K562 (cell line): ENCODE results near the gene NAA15. TPM values are rescaled to one million over a fixed set of nuclear protein-coding genes. Genes with fewer than 3 reads are reported as not detected.

Source experiments
- ATF6 ChIP-seq: sonication (generic); formaldehyde crosslinking; IDR thresholded peaks from 2 replicates; pipeline ENCODE4 v1.4.0; 2020; ENCODE audit warnings: mild to moderate bottlenecking, missing genetic modification reagents
- ATF7 ChIP-seq: fragments of 450-650 bp; IDR thresholded peaks from 2 replicates; pipeline ENCODE4 v1.7.1; 2014; ENCODE audit warnings: mild to moderate bottlenecking, moderate library complexity
- CCNT2 ChIP-seq: IDR thresholded peaks from 2 replicates; pipeline ENCODE4 v1.6.1; 2011; ENCODE audit warnings: borderline replicate concordance, low read depth, mild to moderate bottlenecking, moderate library complexity, mixed read lengths, low read length; ENCODE audit not compliant: insufficient read length; ENCODE audit errors: extremely low read depth
- DNMT1 ChIP-seq: fragments of 450-650 bp; IDR thresholded peaks from 2 replicates; pipeline ENCODE4 v1.6.1; 2016; ENCODE audit warnings: antibody characterized with exemption, mild to moderate bottlenecking
- ELF4 ChIP-seq: fragments of 450-650 bp; formaldehyde crosslinking; IDR thresholded peaks from 2 replicates; pipeline ENCODE4 v1.4.0; 2022; ENCODE audit warnings: missing genetic modification characterization
- ELK1 ChIP-seq: sonication (generic); formaldehyde crosslinking; IDR thresholded peaks from 2 replicates; pipeline ENCODE4 v1.8.1; 2022; ENCODE audit warnings: missing genetic modification reagents
- ESRRA ChIP-seq: fragments of 450-650 bp; IDR thresholded peaks from 2 replicates; pipeline ENCODE4 v1.6.1; 2014; ENCODE audit warnings: low read depth, mild to moderate bottlenecking, moderate library complexity, borderline replicate concordance
- GTF2A2 ChIP-seq: IDR thresholded peaks from 2 replicates; pipeline ENCODE4 v1.6.1; 2016; ENCODE audit warnings: mild to moderate bottlenecking, missing genetic modification characterization, missing compliant biosample characterization
- JUNB ChIP-seq: fragments of 450-650 bp; formaldehyde crosslinking; conservative IDR thresholded peaks from 2 replicates; pipeline ENCODE4 v1.4.0; 2020; ENCODE audit warnings: mild to moderate bottlenecking
- KHSRP ChIP-seq: fragments of 450-650 bp; IDR thresholded peaks from 2 replicates; pipeline ENCODE4 v1.6.1; 2017
- MXI1 ChIP-seq: IDR thresholded peaks from 2 replicates; pipeline ENCODE4 v1.6.1; 2011; ENCODE audit warnings: low read depth, mild to moderate bottlenecking, improper control_type of control experiment, low read length
- PURB ChIP-seq: sonication (generic); formaldehyde crosslinking; IDR thresholded peaks from 2 replicates; pipeline ENCODE4 v1.9.0; 2021; ENCODE audit warnings: low read depth, mild to moderate bottlenecking, missing genetic modification reagents
- SMARCC2 ChIP-seq: fragments of 450-650 bp; IDR thresholded peaks from 2 replicates; pipeline ENCODE4 v1.6.1; 2017; ENCODE audit warnings: antibody characterized with exemption, moderate library complexity, mild to moderate bottlenecking, low read depth
- SOX6 ChIP-seq: fragments of 450-650 bp; IDR thresholded peaks from 2 replicates; pipeline ENCODE4 v1.6.1; 2014; ENCODE audit warnings: mild to moderate bottlenecking
- TBP ChIP-seq: optimal IDR thresholded peaks from 2 replicates; pipeline ENCODE3; 2011; ENCODE audit warnings: low read depth, low read length, improper control_type of control experiment
- XRCC4 ChIP-seq: IDR thresholded peaks from one replicate; pipeline ENCODE4 v1.6.1; 2011; ENCODE audit not compliant: insufficient read depth, insufficient read length; ENCODE audit errors: extremely low read depth
- ZFX ChIP-seq: sonication (generic); formaldehyde crosslinking; IDR thresholded peaks from 2 replicates; pipeline ENCODE4 v1.8.0; 2022; ENCODE audit warnings: mild to moderate bottlenecking, missing genetic modification reagents, moderate library complexity
- ZNF274 ChIP-seq: IDR thresholded peaks from 2 replicates; pipeline ENCODE4 v1.6.1; 2011; ENCODE audit warnings: low read depth, mild to moderate bottlenecking, low read length, moderate library complexity, borderline replicate concordance
- ZNF395 ChIP-seq: fragments of 200-800 bp; sonication (Bioruptor generic); IDR thresholded peaks from 2 replicates; pipeline ENCODE4 v1.6.1; 2017; ENCODE audit warnings: missing genetic modification characterization, missing compliant biosample characterization
- ZNF41 ChIP-seq: fragments of 250-450 bp; sonication (Bioruptor Pico); conservative IDR thresholded peaks from 2 replicates; pipeline ENCODE4 v1.4.0; 2020; ENCODE audit warnings: mild to moderate bottlenecking
- ZNF449 ChIP-seq: fragments of 250-450 bp; sonication (Bioruptor Pico); IDR thresholded peaks from 2 replicates; pipeline ENCODE4 v1.8.0; 2022; ENCODE audit warnings: moderate library complexity, mild to moderate bottlenecking, inconsistent platforms
- ZNF507 ChIP-seq: conservative IDR thresholded peaks from 2 replicates; pipeline ENCODE4 v1.6.1; 2017; ENCODE audit warnings: missing genetic modification characterization, missing compliant biosample characterization
- ZNF561 ChIP-seq: fragments of 450-650 bp; formaldehyde crosslinking; conservative IDR thresholded peaks from 2 replicates; pipeline ENCODE4 v1.4.0; 2020; ENCODE audit warnings: mild to moderate bottlenecking, moderate library complexity
- ZNF76 ChIP-seq: fragments of 250-450 bp; sonication (Bioruptor Pico); IDR thresholded peaks from 2 replicates; pipeline ENCODE4 v1.4.0; 2020; ENCODE audit warnings: mild to moderate bottlenecking, moderate library complexity, borderline replicate concordance
- polyA plus RNA-seq, 8 experiments: library from polyadenylated mRNA; depleted of rRNA in 4 of 8; stranded (reverse) in 5 of 8; unstranded in 3 of 8; fragments of >200 nt; fragmentation: Nextera tagmentation in 2 of 8; fragmentation: Illumina TruSeq in 1 of 8; extraction: Ambion mirVana in 2 of 8; extraction: Trizol in 1 of 8; gene quantifications; 2 replicates each; pipeline versions ENCODE4 v1.2.1 to v1.2.3, GENCODE V29; 2011 to 2014; ENCODE audit warnings: inconsistent platforms in 1 of 8, missing spikeins in 1 of 8
- total RNA-seq, 7 experiments: library from RNA; depleted of rRNA in 6 of 7; stranded (reverse); fragments of >200 nt in 6 of 7; fragmentation: Illumina TruSeq in 2 of 7; extraction: Trizol in 2 of 7; gene quantifications; 2 replicates each; pipeline versions ENCODE4 v1.2.1 to v1.2.3, GENCODE V29; 2011 to 2021; ENCODE audit warnings: low replicate concordance in 1 of 7

NAA15 gene
- total and polyA plus RNA-seq, 9 of the 15 experiments (the other 6 are each of a cell fraction or from before 2014, with no cell fraction given): 37.8 to 117 (median 63.2) TPM

GRCh38 chr4:139295206-139295941 is 5.9 kb upstream of the NAA15 start (continued):
- peak; percentile 90 for TF ChIP-seq ESRRA
- no peak; the same call in 1 of the 2 replicates for TF ChIP-seq SMARCC2
- no peak for TF ChIP-seq ZNF561 (CRISPR knock-in tag)
- peak; percentile 100 for TF ChIP-seq ZFX (CRISPR knock-in tag)
- TF ChIP-seq ELF4 (CRISPR knock-in tag): no peak
- no peak for TF ChIP-seq ELK1 (CRISPR knock-in tag)
- TF ChIP-seq ATF7: peak; percentile 62; the same call in 1 of the 2 replicates
- no peak for TF ChIP-seq PURB
- no peak for TF ChIP-seq ZNF395 (CRISPR knock-in tag)
- 0 out of 2 replicates have a peak, but pooled peaks have one; percentile 21 for TF ChIP-seq GTF2A2 (tag)
- peak; percentile 57; the same call in 1 of the 2 replicates for TF ChIP-seq SOX6
- TF ChIP-seq ZNF76 (CRISPR knock-in tag): no peak
- no peak for TF ChIP-seq ZNF41 (CRISPR knock-in tag)
- TF ChIP-seq ZNF507 (tag): no peak
- no peak for TF ChIP-seq DNMT1
- TF ChIP-seq KHSRP: no peak
- peak; percentile 95 for TF ChIP-seq TBP
- TF ChIP-seq ATF6: no peak; the same call in 1 of the 2 replicates
- no peak for TF ChIP-seq MXI1
- no peak for TF ChIP-seq JUNB (CRISPR knock-in tag)
- TF ChIP-seq CCNT2: peak; percentile 56
- TF ChIP-seq ZNF449 (CRISPR knock-in tag): no peak
- TF ChIP-seq ZNF274: no peak
- no peak for TF ChIP-seq XRCC4
